22Rv1 (cell line): Measurements from ENCODE around the gene RGS16.
"Not testable (repeated sequence)": the region's sequence is repeated elsewhere in the genome, so short reads cannot be mapped to it uniquely, and the experiment has no call there.

Experiments used
- H3K27ac ChIP-seq: fragments of 450-650 bp; 2 replicates; pipeline ENCODE4 v1.5.1; 2017
- ZFX ChIP-seq: fragments of 450-650 bp; IDR thresholded peaks from 2 replicates; pipeline ENCODE4 v1.6.1; 2017; ENCODE audit warnings: antibody characterized with exemption, borderline replicate concordance
- TF ChIP-seq, protein P1 (sequence below): fragments of 450-650 bp; IDR thresholded peaks from 2 replicates; pipeline ENCODE4 v1.5.1; 2017; ENCODE audit warnings: mild to moderate bottlenecking

The RGS16 gene

DNA sequence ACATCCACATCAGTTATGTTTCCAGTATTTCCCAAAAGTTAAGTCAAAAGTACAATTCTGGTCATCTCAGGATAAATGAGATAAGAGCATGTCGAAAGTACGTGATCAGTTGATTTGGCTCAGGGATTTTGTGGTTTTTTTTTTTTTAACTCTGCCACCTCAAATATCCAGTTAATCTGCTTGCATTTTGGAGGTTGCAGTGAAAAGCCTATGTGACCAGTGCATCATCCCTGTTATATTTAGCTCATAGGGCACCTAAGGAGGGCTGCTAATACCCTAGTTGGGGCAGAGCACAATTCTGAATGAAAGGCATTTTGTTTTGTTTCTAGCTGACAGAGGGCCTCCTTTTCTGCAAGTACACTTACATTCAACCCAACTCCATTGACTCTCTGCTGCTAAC, 31.7 kb upstream of the RGS16 start:
- TF ChIP-seq ZFX: no peak
- TF ChIP-seq, protein P1, sequence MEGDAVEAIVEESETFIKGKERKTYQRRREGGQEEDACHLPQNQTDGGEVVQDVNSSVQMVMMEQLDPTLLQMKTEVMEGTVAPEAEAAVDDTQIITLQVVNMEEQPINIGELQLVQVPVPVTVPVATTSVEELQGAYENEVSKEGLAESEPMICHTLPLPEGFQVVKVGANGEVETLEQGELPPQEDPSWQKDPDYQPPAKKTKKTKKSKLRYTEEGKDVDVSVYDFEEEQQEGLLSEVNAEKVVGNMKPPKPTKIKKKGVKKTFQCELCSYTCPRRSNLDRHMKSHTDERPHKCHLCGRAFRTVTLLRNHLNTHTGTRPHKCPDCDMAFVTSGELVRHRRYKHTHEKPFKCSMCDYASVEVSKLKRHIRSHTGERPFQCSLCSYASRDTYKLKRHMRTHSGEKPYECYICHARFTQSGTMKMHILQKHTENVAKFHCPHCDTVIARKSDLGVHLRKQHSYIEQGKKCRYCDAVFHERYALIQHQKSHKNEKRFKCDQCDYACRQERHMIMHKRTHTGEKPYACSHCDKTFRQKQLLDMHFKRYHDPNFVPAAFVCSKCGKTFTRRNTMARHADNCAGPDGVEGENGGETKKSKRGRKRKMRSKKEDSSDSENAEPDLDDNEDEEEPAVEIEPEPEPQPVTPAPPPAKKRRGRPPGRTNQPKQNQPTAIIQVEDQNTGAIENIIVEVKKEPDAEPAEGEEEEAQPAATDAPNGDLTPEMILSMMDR: no peak
- H3K27ac ChIP-seq: no peak overlapping the region

DNA sequence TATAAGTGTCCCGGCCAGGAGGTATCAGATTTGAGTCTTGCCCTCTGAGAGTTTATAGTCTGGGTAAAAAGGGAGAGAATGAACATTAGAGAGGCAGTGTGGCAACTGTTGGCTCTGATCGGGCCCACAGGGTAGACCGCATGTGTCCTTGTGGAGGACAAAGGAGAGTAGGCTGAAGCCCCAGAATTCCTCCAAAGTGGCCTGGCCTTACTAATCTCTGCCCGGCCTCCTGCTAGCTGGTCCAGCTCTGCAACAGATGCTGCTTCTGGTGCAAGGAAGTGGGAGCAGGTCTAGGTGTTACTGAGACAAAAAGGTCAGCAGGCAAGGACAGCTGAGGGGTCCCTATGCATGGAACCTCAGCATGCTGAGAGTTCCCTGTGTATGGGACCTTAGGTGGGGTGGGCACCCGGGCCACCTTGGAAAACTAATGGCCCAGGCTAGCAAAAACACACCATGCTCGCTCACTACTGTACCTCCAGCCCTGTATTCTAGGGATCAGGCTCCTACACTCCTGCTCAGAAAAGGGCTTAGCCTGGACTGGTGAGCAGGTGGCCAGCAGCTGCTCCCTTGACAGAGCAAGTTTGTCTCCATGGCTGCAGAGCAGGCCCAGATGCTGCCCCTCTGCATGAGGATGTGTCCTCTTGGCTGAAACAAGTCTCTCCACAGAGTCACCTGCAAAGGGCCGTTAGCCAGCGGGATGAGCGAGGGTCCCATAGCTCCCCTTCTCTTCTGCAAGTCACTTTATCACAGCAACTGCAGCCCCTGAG, 30.3 kb upstream of the RGS16 start:
- H3K27ac ChIP-seq: no peak overlapping the region
- TF ChIP-seq, protein P1: no peak
- no peak for TF ChIP-seq ZFX

DNA sequence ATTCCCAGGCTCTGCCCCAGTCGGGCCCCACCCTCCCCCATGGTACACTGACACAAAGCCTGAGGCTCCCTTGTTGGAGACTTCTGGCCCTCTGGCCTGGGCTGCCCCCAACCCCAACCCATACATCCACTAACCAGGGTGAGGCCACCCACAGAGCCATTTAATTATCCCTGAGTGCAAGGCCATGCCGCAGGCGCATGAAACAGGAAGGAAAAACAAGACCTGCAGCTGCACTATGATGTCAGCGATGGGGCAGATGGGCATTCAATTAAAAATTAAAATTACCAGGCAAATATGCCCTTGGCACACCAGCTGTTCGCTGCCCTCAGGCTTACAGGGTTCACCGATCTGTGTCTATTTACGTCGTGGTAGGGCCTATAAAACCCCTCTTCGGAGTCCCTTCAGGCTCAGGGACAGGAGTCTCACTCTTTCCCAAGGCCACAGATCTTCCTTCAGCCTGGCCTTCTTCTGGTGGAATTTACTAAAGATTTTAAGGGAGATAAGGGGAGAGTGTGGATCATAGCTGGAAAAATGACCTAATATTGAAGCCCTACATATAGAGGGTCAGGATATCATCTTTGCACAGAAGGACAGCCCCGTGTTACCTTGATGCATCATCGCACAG, 29.6 kb upstream of the RGS16 start:
- H3K27ac ChIP-seq: no peak overlapping the region
- TF ChIP-seq, protein P1: no peak
- no peak for TF ChIP-seq ZFX

DNA sequence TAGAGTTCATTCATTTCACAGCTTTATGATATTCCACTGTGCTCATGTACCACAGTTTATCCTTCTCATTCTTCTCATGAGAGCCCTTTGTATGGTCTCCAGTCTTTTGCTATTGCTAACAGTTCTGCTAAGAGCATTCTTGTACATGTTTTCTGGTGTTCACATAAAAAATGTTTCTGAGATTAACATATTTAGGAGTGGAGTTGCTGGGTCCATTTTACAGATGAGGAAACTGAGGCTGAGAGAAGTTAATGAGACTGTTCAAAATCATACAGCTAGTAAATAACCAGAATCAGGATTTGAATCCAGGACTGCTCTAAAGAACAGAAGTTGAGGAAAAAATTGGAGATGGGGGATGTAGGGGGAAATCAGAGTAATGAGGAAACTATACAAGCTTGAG, 28.8 kb upstream of the RGS16 start:
- H3K27ac ChIP-seq: no peak overlapping the region
- TF ChIP-seq ZFX: no peak
- TF ChIP-seq, protein P1: no peak

DNA sequence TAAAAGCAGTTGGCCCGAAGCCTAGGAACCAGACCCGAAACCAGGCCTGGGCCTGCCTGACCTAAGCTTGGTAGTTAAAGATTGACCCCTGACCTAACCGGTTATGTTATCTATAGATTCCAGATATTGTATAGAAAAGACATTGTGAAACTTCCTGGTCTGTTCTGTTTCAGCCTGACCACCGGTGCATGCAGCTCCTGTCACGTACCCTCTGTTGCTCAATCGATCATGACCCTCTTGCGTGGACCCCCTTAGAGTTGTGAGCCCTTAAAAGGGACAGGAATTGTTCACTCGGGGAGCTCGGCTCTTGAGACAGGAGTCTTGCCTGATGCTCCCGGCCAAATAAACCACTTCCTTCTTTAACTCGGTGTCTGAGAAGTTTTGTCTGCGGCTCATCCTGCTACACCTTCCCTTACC, 28.3 kb upstream of the RGS16 start:
- not testable (repeated sequence) for H3K27ac ChIP-seq

DNA sequence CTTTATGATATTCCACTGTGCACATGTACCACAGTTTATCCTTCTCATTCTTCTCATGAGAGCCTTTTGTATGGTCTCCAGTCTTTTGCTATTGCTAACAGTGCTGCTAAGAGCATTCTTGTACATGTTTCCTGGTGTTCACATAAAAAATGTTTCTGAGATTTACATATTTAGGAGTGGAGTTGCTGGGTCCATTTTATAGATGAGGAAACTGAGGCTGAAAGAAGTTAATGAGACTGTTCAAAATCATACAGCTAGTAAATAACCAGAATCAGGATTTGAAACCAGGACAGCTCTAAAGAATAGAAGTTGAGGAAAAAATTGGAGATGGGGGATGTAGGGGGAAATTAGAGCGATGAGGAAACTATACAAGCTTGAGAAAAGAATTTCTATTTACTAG, 27.8 kb upstream of the RGS16 start:
- H3K27ac ChIP-seq: no peak overlapping the region
- no peak for TF ChIP-seq ZFX
- TF ChIP-seq, protein P1: no peak

DNA sequence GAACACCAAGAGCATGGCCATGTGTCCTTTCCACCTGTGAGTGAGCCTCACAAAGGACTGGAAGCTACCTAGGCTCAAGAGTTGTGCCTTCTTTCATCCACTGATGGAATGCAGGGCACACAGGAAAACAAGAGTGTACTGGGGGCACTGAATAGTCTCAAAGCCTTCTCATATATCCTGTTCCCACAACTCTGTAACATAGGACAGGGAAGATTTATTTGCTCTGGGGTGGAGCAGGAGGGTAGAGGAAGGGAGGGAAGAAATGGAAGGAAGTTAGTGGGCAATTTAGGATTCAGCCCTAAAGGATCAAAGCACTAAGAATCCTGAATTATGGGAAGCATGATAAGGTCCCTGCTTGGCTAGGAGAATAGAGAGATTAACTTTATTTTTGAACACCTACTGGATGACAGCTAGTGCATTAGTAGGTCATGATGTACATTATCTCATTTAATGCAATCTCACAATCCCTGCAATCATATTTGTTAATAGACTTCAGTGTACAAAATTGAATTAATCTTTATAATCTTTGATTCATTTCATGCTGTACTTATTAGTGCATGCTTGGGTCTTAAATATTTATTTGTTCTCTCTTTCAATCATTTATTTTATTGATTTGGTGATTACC, 27.0 kb upstream of the RGS16 start:
- no peak overlapping the region for H3K27ac ChIP-seq
- no peak for TF ChIP-seq ZFX
- TF ChIP-seq, protein P1: no peak
